ENCODE measurements around the gene SLBP.

DNA sequence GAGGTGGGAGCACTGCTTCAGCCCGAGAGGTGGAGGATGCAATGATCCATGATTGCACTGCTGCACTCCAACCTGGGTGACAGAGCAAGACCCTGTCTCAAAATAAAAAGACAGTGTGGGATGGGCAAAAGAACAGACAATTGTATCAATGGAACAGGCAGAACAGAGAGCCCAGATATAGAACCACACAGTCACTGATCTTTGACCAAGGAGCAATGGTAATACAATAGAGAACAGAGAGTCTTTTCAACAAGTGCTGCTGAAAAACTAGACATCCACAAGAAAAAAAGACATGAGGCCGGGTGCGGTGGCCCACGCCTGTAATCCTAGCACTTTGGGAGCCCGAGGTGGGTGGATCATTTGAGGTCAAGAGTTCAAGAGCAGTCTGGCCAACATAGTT, 33.9 kb downstream of the SLBP start:
- TF ChIP-seq, protein P1, sequence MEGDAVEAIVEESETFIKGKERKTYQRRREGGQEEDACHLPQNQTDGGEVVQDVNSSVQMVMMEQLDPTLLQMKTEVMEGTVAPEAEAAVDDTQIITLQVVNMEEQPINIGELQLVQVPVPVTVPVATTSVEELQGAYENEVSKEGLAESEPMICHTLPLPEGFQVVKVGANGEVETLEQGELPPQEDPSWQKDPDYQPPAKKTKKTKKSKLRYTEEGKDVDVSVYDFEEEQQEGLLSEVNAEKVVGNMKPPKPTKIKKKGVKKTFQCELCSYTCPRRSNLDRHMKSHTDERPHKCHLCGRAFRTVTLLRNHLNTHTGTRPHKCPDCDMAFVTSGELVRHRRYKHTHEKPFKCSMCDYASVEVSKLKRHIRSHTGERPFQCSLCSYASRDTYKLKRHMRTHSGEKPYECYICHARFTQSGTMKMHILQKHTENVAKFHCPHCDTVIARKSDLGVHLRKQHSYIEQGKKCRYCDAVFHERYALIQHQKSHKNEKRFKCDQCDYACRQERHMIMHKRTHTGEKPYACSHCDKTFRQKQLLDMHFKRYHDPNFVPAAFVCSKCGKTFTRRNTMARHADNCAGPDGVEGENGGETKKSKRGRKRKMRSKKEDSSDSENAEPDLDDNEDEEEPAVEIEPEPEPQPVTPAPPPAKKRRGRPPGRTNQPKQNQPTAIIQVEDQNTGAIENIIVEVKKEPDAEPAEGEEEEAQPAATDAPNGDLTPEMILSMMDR (IDR thresholded peaks at IDR 0.05): no peak
- TF ChIP-seq POLR2A (IDR thresholded peaks at IDR 0.05): no peak

Data from adrenal gland (tissue), 5 donors.